HepG2 (cell line): Measurements from ENCODE around the gene MTRFR. TPM values are rescaled to one million over a fixed set of nuclear protein-coding genes. Genes with fewer than 3 reads are reported as not detected.

ENCODE experiments used
- AHDC1 ChIP-seq: sonication (generic); formaldehyde crosslinking; IDR thresholded peaks from 2 replicates; pipeline ENCODE4 v1.5.1; 2020; ENCODE audit warnings: mild to moderate bottlenecking, missing genetic modification reagents, borderline replicate concordance
- CAMTA2 ChIP-seq: sonication (generic); formaldehyde crosslinking; IDR thresholded peaks from 2 replicates; pipeline ENCODE4 v1.4.0; 2020; ENCODE audit warnings: mild to moderate bottlenecking, missing genetic modification reagents, borderline replicate concordance
- DRAP1 ChIP-seq: IDR thresholded peaks from 2 replicates; pipeline ENCODE4 v1.6.1; 2016; ENCODE audit warnings: missing genetic modification reagents, missing compliant biosample characterization
- ETV5 ChIP-seq: IDR thresholded peaks from 2 replicates; pipeline ENCODE4 v1.6.1; 2018; ENCODE audit warnings: missing biosample characterization, missing genetic modification reagents, inconsistent platforms, borderline replicate concordance
- FOSL2 ChIP-seq: sonication (generic); formaldehyde crosslinking; IDR thresholded peaks from 2 replicates; pipeline ENCODE4 v1.4.0; 2020; ENCODE audit warnings: missing genetic modification reagents
- FOXM1 ChIP-seq: sonication (generic); formaldehyde crosslinking; IDR thresholded peaks from 2 replicates; pipeline ENCODE4 v1.5.0; 2020; ENCODE audit warnings: missing genetic modification reagents
- HOXA7 ChIP-seq: sonication (generic); formaldehyde crosslinking; IDR thresholded peaks from 2 replicates; pipeline ENCODE4 v1.8.1; 2022; ENCODE audit warnings: mild to moderate bottlenecking, missing genetic modification reagents, moderate library complexity
- IRF2 ChIP-seq: IDR thresholded peaks from 2 replicates; pipeline ENCODE4 v1.6.1; 2018; ENCODE audit warnings: missing genetic modification reagents, missing compliant biosample characterization
- MXD4 ChIP-seq: IDR thresholded peaks from 2 replicates; pipeline ENCODE4 v1.6.1; 2016; ENCODE audit warnings: mild to moderate bottlenecking, missing biosample characterization, missing genetic modification reagents
- MYC ChIP-seq: sonication (generic); formaldehyde crosslinking; IDR thresholded peaks from 2 replicates; pipeline ENCODE4 v1.9.0; 2021; ENCODE audit warnings: missing genetic modification reagents, borderline replicate concordance
- POLR2A ChIP-seq, 2 experiments: IDR thresholded peaks; 2 replicates each; pipeline ENCODE4 v1.6.1; 2011; ENCODE audit warnings: low read depth in 2 of 2, low read length in 2 of 2, mild to moderate bottlenecking in 1 of 2, moderate library complexity in 1 of 2; ENCODE audit not compliant: insufficient read depth in 1 of 2
- SAP130 ChIP-seq: IDR thresholded peaks from 2 replicates; pipeline ENCODE4 v1.6.1; 2016; ENCODE audit warnings: low read depth
- SMAD1 ChIP-seq: sonication (generic); formaldehyde crosslinking; IDR thresholded peaks from 2 replicates; pipeline ENCODE4 v1.4.0; 2020; ENCODE audit warnings: missing genetic modification reagents, low read depth, mild to moderate bottlenecking, borderline replicate concordance
- SMARCC2 ChIP-seq: fragments of 450-650 bp; IDR thresholded peaks from 2 replicates; pipeline ENCODE4 v1.6.1; 2017; ENCODE audit warnings: antibody characterized with exemption, mild to moderate bottlenecking
- SOX5 ChIP-seq: IDR thresholded peaks from 2 replicates; pipeline ENCODE4 v1.6.1; 2016; ENCODE audit warnings: borderline replicate concordance
- SP140L ChIP-seq: sonication (generic); formaldehyde crosslinking; IDR thresholded peaks from 2 replicates; pipeline ENCODE4 v1.4.0; 2020; ENCODE audit warnings: missing genetic modification reagents, borderline replicate concordance
- TEF ChIP-seq: sonication (generic); formaldehyde crosslinking; IDR thresholded peaks from 2 replicates; pipeline ENCODE4 v1.5.0; 2020; ENCODE audit warnings: missing genetic modification reagents
- ZNF253 ChIP-seq: sonication (generic); formaldehyde crosslinking; IDR thresholded peaks from 2 replicates; pipeline ENCODE4 v1.8.0; 2022; ENCODE audit warnings: mild to moderate bottlenecking, missing genetic modification reagents, borderline replicate concordance
- ZNF331 ChIP-seq: sonication (generic); formaldehyde crosslinking; IDR thresholded peaks from 2 replicates; pipeline ENCODE4 v1.4.0; 2020; ENCODE audit warnings: missing genetic modification reagents
- ZNF629 ChIP-seq: sonication (generic); formaldehyde crosslinking; conservative IDR thresholded peaks from 2 replicates; pipeline ENCODE4 v1.5.0; 2020; ENCODE audit warnings: missing genetic modification reagents
- polyA plus RNA-seq, 8 experiments: library from polyadenylated mRNA; depleted of rRNA in 3 of 8; stranded (reverse) in 7 of 8; unstranded in 1 of 8; fragments of >200 nt; fragmentation: Illumina TruSeq in 4 of 8; extraction: Trizol in 4 of 8; gene quantifications; 2 replicates each; pipeline versions ENCODE4 v1.2.1 to v1.2.3, GENCODE V29; 2011 to 2016; ENCODE audit warnings: low read depth in 4 of 8, missing spikeins in 1 of 8, mixed read lengths in 1 of 8; ENCODE audit not compliant: insufficient read depth in 1 of 8
- total RNA-seq, 5 experiments: library from RNA; depleted of rRNA; stranded (reverse); fragments of >200 nt; fragmentation: Illumina TruSeq; extraction: Trizol; gene quantifications; 2 replicates each; pipeline ENCODE4 v1.2.3, GENCODE V29; 2016; ENCODE audit warnings: low read depth in 1 of 5
- TF ChIP-seq, protein P1 (sequence below): sonication (generic); formaldehyde crosslinking; IDR thresholded peaks from 2 replicates; pipeline ENCODE4 v1.4.0; 2020; ENCODE audit warnings: missing genetic modification reagents, borderline replicate concordance

MTRFR gene
- total and polyA plus RNA-seq, 2 of the 13 experiments (the other 11 are each of a cell fraction or from before 2014, with no cell fraction given), result 7.1 to 9.9 TPM

DNA sequence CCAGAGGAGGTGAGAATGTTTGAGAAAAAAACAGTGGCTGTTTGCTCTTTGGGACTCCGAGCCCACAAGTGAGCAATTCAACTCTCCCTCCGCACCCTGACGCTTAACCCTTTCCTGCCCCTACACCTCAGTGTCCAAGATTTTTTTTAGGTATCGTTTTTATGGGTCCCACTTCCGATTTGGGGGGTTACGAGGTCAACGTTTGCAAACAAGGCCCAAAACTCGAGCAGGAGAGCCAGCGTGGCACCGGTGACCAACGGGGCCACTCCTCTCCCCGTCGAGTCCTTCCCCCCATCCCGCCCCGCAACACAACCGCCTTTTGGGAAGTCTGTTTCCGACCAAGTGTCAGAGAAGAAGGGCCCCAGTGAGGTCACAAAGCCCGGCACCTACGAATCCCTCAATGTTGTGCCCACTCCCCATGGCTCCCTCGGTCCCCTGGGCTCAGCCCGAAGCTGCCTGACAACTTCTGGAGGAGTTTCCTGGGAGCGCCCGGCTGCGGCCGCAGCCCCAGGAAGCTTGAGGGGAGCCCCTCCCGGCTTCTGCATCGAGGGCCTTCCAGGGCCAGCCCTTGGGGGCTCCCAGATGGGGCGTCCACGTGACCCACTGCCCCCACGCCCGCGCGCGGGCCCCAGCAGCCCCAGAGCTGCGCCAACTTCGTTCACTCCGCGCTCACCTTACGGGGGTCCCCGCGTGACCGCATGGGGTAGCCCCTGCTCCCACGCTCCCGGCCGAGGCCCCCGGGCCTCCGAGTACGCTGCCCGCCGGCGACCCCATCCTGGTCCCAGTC, 37.2 kb downstream of the MTRFR start (continued):
- TF ChIP-seq SP140L (CRISPR knock-in tag), result no peak; the same call in 1 of the 2 replicates
- no peak for TF ChIP-seq SMARCC2
- TF ChIP-seq ETV5 (CRISPR knock-in tag), result peak; percentile 48
- peak; percentile 66; the same call in 1 of the 2 replicates for TF ChIP-seq IRF2 (CRISPR knock-in tag)
- 0 out of 2 replicates have a peak, but pooled peaks have one; percentile 23 for TF ChIP-seq ZNF253 (CRISPR knock-in tag)
- TF ChIP-seq SOX5 (CRISPR knock-in tag), result peak; percentile 45; the same call in 1 of the 2 replicates
- TF ChIP-seq, protein P1, sequence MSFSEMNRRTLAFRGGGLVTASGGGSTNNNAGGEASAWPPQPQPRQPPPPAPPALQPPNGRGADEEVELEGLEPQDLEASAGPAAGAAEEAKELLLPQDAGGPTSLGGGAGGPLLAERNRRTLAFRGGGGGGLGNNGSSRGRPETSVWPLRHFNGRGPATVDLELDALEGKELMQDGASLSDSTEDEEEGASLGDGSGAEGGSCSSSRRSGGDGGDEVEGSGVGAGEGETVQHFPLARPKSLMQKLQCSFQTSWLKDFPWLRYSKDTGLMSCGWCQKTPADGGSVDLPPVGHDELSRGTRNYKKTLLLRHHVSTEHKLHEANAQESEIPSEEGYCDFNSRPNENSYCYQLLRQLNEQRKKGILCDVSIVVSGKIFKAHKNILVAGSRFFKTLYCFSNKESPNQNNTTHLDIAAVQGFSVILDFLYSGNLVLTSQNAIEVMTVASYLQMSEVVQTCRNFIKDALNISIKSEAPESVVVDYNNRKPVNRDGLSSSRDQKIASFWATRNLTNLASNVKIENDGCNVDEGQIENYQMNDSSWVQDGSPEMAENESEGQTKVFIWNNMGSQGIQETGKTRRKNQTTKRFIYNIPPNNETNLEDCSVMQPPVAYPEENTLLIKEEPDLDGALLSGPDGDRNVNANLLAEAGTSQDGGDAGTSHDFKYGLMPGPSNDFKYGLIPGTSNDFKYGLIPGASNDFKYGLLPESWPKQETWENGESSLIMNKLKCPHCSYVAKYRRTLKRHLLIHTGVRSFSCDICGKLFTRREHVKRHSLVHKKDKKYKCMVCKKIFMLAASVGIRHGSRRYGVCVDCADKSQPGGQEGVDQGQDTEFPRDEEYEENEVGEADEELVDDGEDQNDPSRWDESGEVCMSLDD (CRISPR knock-in tag), result no peak; the same call in 1 of the 2 replicates
- no peak for TF ChIP-seq HOXA7 (CRISPR knock-in tag)
- TF ChIP-seq ZNF331, result 0 out of 2 replicates have a peak, but pooled peaks have one; percentile 62
- TF ChIP-seq MXD4 (CRISPR knock-in tag), result no peak
- TF ChIP-seq FOXM1, result no peak
- TF ChIP-seq SMAD1 (CRISPR knock-in tag), result no peak
- no peak for TF ChIP-seq DRAP1
- no peak for TF ChIP-seq TEF (CRISPR knock-in tag)
- TF ChIP-seq MYC (CRISPR knock-in tag), result no peak
- TF ChIP-seq CAMTA2 (CRISPR knock-in tag), result 0 out of 2 replicates have a peak, but pooled peaks have one; percentile 35
- TF ChIP-seq FOSL2 (CRISPR knock-in tag), result peak; percentile 48; the same call in 1 of the 2 replicates
- TF ChIP-seq POLR2A (IDR thresholded peaks at IDR 0.05; ENCODE audit: insufficient read depth in 1 of 2, low read depth in 2 of 2, low read length in 2 of 2), result peak; percentile 12 to 37; a peak in 1 of 4 replicates
- no peak for TF ChIP-seq ZNF629 (CRISPR knock-in tag)
- TF ChIP-seq SAP130, result peak; percentile 26; the same call in 1 of the 2 replicates
- TF ChIP-seq AHDC1, result no peak
